Left renal pelvis (tissue), 4 donors: ENCODE results near the gene ECSCR. TPM values are rescaled to one million over a fixed set of nuclear protein-coding genes. Genes with fewer than 3 reads are reported as not detected.
"Not testable (repeated sequence)": the region's sequence is repeated elsewhere in the genome, so short reads cannot be mapped to it uniquely, and the experiment has no call there.

ENCODE experiments used
- DNase-seq, 4 donors: peaks; one replicate each; pipeline ENCODE4 v3.0.0-alpha.2; 2013; ENCODE audit warnings: low read depth in 4 of 4, low spot score in 3 of 4
- polyA plus RNA-seq, 4 donors: library from polyadenylated mRNA; unstranded; fragments of 120-200 nt; gene quantifications; one replicate each; pipeline ENCODE4 v1.2.1, GENCODE V29; 2013; ENCODE audit not compliant: insufficient read length in 4 of 4

ECSCR gene
- polyA plus RNA-seq, 4 donors: 21.5 to 26.3 (median 23.4) TPM

DNA sequence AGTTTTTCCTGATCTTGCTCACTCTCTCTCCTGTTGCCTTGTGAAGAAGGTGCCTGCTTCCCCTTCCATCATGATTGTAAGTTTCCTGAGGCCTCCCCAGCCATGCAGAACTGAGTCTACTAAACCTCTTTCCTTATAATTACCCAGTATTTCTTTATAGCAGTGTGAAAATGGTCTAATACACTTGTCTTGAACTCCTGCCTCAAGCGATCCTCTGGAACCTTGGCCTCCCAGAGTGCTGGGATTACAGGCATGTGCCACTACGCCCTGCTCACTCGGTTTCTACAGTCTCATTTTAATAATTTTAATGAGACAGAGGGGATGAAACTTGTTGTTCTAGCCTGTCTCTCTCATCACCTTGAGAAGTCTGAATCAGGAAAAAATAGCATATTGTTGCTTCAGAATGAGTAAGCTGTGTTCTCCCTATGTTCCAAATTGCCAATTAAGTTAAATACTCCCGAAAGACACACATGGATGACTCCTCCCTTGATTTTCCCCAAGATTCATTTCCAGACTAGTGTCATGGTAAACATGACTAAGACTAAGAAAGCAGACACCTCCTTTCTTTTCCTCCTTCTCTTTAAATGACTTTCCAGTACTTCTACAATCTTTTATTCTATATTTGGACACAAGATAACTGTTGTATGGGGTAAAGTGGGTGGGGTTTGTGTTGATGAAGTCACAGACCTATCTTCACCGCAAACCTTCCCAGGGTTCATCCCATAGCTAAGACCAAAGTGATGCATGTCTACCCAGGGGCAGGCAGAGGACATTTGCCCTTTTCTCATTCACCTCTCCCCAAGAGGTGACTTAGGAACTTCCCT is 15.4 kb downstream of the ECSCR start:
- DNase-seq: no peak

DNA sequence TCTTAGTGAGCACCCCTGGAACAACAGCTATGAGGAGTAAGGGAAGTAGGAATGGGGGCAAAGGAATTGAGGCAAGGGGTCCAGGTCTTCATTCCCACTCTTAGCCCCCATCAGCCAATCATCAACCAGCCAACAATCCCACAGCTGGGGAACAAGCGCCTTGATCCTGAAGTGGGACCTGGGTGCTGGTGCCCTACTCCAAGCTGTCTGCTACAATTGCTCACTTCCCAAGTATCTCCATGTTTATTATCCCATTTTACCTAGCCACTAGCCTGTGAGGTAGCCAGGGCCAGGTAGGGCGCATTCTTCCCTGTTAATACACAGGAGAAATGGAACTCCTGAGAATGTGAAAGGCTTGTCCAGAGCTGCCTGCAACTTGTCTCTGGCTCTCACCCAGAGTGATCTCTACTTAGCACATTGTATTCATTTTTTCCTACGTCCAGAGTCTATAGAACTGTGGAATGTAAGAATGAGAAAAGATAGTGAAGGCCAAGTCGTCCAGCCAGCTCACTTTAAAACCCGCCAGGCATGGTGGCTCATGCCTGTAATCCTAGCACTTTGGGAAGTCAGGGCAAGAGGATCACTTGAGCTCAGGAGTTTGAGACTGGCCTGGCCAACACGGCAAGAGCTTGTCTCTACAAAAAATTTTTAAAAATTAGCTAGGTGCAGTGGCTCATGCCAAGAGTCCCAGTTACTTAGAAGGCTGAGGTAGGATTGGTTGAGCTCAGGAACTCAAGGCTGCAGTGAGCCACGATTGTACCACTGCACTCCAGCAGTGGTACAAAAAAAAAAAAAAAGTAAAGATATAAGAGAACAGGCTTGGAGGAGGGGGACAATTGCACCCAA is 17.0 kb downstream of the ECSCR start:
- DNase-seq: no peak

DNA sequence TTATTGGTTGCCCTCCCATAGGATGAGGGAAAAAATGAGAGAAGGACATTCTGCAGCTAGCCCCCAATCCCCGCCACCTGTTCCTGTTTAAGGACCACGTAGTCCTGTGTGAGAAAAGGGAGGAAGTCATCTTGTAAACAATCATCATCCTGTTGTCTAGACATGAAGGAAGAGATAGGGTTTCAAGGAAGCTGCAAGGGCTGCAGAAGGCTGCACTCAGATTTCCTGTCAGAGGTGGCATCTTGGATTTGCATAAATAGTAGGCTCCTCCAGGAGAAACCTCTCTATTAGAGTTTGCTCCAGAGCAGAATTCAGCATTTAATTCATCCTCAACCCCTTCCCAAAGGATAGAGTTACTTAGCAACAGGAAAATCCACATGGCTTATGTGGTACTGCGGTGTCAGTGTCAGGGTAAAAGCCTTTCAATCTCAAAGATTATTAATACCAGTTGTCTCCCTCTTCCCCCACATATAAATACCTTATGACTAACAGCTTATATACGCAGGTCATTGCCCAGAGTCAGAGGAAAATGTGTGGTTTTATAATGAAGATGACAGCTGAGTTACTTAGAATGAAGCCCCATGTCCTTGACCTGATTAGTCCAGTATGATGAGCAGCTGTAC is 18.6 kb downstream of the ECSCR start:
- DNase-seq: no peak

DNA sequence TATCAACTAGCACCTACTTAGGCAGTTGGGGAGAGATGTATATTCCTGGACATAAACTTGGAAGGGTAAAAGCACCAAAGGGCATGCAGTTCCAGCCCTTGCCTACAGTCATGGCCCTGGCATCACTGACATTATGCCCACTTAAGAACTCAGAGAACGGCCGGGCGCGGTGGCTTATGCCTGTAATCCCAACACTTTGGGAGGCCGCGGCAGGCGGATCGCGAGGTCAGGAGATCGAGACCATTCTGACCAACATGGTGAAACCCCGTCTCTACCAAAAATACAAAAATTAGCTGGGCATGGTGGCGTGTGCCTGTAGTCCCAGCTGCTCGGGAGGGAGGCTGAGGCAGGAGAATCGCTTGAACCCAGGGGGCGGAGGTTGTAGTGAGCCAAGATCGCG is 22.1 kb downstream of the ECSCR start:
- not testable (repeated sequence) for DNase-seq

DNA sequence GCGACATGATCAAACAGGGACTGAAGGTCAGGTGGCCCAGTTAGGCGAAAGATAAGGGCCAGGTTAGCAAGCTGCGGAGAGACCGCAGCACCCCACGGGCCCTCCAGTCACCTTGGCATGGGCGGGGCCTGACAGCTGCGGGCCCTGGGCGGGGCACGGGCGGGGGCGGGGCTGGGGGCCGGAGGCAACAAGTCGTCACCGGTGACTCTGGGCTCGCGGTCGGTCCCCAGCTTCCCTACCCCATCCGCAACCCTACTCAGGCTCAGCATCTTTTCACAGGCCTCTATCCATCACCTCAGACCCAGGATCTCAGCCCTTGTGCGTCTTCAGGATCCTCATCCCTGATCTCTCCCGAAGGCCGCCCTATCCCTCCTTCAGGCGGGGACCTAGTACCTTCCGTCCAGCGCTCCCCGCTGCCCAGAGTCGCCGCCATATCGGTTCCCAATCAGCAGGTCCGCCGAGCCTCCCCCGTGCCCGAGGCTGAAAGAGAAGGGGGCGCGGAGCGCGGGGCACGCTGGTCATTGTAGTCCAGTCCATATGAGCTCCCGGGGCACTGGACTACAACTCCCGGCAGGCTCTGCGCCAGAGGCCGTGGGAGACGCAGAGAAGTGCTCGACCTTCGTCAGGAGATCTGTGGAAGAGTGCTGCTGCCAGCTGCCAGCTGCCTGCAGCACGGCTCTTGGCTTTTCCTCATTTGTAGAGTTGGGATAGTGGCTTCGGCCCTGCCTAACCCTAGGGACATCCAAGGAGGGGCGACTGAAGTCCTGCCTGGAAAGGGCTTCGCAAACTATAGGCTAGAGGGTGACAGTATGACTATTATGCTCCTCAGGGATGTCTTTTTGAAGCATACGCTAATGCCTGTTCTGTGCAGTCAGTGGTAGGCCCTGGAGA is 23.3 kb downstream of the ECSCR start, which contains the start of gene DNAJC18:
Gene DNAJC18 (minus strand): TSS at position 513 of the 891 bp plus-strand sequence. CDS start 80 bp downstream, at position 433.
- DNase-seq: peak; percentile 81 to 89 (median 86)

DNA sequence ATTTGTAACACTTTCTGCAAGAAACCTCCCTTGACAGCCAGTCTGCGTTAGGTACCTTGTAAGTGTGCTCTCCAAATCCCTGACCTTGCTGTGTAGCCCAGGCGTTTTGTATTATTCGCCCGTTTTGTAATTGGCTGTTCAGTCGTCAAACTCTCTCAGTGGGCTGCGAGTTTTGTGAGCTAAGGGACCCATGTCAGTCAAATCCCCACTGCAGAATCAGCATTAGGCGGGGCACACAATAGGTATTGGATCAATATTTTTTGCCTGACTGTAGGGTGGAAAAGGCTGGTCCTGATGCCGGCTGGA is 23.9 kb downstream of the ECSCR start:
- DNase-seq: no peak

DNA sequence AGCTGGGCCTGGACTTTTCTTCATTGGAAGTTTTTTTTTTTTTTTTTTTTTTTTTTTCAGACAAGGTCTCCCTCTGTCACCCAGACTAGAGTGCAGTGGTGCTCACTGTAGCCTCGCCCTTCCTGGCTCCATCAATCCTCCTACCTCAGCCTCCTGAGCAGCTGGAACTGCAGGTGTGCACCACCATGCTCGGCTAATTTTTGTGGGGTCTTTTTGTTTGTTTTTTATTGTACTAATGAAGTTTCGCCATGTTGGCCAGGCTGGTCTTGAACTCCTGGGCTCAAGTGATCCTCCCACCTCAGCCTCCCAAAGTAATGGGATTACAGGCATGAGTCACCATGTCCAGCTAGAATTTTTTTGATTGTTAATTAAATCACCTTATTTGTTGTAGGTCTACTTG is 26.9 kb downstream of the ECSCR start:
- no peak for DNase-seq

DNA sequence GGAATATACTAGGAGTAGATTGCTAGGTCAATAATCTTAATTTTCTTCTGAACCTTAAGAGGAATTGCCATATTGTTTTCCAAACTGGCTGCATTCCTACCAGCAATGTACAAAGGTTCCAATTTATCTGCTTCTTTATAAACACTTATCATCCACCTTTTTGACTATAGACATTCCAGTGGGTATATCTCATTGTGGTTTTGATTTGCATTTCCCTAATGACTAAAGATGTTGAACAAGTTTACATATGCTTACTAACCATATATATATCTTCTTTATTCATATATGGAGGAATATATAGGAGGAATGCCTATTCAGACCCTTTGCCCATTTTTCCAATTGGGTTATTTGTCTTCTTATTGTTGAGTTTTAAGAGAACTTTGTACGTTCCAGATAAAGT is 30.8 kb downstream of the ECSCR start:
- no peak for DNase-seq

DNA sequence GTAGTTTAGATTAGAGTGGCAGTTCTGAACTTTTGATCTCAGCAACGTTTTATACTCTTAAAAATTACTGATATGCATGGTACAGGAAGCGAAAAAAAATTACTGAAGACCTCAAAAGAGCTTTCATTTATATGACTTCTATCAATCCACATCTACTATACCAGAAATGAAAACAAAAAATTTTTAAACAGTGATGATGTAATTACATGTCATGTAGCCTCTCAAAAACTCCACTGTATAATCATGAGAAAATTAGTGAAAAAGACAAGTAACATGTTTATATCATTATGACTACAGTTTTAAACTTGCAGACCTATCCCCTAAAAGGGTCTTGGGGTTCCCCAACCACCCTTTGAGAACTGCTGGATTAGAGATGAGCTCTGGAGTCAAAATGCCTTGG is 32.5 kb downstream of the ECSCR start:
- DNase-seq: no peak

DNA sequence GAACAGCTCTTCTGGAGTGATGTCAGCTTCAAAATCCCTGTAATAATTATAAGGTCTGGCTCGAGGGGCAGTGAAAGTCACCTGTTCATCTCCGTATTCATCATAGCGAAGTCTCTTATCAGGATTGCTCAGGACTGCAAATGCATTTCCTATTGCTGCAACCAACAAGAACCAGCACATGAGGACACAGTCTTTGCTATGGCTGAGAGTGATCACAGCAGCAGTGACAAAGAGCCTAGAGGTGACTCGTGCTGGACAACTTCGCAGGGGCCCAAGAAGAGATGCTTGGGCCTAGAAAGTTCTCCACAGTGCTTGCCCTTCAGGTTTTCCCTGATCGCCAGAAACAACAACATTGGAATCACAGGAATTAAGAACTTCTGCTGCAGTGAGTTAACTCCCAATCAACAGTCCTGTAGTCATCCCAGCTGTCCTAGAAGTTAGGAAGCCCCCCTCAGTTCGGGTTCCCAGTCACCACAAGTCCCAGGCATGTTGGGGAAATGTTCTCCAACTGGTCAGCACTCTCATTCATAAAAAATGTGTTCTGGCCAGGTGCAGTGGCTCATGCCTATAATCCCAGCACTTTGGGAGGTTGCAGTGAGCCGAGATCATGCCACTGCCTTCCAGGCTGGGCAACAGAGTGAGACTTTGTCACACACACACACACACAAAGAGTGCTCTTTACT is 36.2 kb downstream of the ECSCR start:
- DNase-seq: no peak

DNA sequence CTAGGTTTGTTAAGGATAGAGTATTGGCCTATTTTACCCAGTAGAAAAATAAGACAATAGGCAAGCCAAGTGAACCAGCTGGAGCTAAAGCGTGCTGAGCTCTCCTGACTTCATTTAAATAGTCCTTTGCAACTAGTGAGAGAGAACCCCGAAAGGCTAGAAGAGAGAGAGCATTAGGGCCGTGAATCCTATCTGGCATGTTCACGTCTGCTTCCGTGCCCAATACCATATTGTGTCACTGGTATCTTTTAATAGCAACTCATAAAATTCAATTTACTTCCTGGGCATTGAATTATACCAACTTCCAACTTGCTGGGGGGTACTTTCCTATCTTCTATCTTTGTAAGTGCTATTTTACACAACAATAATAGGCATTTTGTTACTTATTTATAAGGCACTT is 37.0 kb downstream of the ECSCR start:
- no peak for DNase-seq

DNA sequence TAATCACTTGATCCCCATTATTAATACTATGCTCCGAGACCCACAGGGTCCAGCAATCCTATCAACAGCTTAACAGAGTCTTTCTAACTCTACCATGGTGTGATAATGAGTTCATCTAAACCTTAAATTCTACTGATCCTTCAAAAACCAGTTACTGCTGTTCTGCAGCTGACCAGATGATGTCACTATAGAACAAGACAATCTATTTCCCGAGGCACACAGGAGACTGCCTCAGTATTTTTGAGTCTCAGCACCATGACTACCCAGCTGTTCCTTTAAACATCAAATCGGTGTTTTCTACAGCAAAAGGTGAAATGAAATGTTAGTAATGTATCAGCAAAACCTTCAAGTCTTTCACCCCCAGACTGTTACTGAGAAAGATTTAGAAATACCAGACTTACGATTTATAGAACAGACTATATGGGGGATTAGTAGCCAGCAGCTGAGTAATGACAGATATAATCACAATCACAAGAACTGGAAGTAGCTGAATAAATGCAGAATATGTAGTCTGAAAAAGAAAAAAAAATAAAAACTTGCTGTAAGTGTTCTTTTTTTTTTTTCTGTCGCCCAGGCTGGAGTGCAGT is 40.1 kb downstream of the ECSCR start:
- DNase-seq: peak in 1 of 4 donors; percentile 42

DNA sequence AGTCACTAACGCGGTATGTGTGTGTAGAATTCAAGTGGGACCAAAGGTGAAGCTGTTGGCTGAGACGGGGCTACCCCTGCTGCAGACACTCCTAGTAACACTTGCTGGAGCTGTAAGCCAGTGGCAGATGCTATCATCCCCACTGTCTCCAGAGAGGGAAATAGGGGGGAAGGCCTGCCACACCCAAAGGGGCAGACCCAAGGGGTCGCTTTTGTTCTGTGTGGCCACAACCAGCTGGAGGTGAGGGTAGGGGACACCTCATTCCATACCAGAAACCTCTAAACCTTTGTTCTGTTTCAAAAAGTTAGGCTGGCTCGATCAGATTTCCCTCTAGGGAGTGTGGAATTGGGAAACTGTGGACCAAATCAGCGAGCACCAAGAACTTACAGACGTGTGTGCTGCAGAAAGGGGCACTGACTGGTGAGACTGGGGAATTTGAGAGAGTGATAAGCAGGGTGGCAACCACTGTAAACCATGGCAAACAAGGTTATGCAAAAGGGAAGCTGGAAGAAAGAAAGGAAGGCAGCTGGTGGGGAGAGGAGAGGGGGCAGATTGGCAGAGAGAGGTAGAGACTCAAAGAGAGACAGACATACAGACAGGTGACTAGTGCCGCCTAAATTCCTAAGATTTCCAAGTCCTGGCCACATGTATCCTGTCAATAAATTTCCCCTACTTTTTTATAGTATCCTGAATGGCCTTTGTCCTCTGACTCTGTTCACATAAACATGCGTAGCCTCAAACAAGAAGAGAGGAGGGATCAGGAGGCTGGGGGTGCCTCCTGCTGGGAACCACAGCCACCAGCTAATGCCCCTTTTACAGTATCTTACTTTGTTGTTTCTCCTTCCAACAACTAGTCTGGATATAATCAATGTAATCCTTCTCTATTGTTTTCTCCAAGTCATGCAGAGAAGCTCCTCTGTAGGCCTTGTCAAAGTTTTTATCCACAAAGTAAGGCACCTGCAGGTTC is 43.0 kb downstream of the ECSCR start:
- DNase-seq: no peak

DNA sequence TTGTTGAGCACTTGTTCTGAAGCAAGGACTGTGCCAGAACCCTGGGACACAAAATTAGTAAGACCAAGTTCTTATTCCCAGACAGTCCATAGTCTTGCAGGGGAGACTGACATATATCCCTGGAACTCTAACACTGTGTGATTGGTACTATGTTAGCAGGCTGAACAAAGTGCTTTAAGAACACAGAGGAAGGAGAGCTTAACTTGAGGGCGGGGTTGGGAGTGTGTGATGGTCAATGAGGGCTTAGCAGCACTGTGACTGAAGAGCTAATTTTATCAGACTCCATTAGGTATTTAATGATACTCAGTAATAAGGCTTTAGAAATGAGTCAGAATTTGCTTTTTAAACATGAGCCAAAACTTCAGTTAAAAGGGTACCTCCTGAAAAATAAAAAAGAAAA is 43.8 kb downstream of the ECSCR start:
- DNase-seq: no peak

DNA sequence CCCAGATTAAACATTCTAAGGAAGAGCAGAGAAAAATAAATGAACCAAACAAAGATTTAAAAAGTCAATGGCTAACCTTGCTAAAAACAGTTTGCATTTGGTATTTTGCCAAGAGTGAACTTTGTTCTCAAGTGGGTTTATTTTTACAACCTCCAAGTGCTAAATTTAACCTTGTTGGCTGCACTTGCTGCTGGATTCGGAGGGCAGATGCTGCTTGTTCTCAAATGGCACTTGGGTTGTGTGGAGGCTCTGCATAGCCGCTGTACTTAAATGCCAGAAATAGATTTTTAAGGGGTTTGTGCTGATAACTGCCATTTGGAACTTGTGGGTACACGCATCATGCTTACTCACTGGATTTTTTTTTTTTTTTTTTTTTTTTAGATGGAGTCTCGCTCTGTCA is 45.3 kb downstream of the ECSCR start:
- DNase-seq: no peak

DNA sequence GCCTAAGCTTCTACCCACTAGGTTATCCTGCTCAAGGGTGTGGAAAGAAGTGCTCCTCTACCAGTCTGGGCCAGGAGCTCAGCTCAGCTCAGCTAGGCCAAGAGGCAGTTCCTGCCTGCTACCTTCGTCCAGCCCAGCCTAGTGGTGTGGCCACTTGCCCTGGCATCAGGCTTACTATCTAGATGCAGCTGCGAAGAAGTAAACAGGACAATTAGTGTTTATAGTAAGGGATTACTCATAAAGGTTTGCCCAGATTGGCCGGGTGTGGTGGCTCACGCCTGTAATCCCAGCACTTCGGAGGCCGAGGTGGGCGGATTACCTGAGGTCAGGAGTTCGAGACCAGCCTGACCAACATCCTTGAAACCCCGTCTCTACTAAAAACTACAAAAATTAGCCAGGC is 45.9 kb downstream of the ECSCR start:
- DNase-seq: no peak

DNA sequence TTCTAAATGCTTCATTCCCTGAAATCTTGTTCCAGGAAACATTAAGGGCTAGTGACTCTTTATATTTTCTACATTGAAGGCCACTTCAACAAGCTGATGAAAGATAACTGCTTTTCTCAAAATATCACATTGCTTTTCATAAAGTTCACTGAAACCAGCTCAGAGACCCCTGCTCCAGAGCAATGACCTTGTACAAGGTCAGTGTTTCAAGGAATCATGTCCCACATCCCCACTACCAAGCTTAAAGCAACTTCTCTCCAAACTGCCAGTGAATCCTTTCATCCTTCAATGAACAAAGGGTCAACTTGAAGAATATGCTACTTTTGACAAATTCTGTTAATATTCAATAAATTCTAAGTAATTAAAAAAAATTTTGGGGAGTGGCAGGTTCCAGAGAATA is 46.7 kb downstream of the ECSCR start:
- DNase-seq: no peak

DNA sequence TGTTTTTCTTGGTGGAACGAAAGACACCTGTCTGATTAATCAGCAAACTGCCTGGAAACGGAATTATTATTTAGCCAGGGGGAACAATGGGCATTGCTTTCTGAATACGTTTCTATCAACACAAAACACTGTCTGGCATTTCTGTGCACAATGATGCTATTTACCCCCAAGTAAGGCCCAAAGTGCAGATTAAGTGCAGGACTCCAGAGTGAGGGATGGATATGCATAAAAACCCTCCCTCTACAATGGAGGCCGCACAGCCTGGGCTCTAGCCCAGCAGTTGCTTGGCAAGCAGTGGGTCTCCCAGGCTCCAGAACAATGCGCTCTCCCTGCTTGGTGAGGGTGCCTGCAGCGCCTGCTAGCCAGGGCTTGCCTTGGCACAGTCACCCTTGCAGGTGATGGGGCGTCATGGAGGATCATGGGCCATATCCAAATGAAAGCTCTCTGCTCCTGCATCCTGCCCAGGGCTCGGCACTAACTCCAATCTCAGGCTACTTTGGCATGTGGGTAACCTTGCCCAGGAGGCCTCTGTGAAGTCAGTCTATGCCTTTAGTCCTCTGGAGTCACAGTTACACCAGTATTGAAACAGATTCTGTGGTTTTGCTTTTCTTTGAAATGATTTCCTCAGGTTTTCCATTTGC is 47.2 kb downstream of the ECSCR start:
- no peak for DNase-seq
